GM12891 (cell line): ENCODE measurements around the gene WDR82.

Experiments
- POLR2A ChIP-seq: IDR thresholded peaks from 2 replicates; pipeline ENCODE4 v1.6.1; 2011; ENCODE audit warnings: low read depth, low read length, control low read depth
- POLR2AphosphoS5 ChIP-seq: IDR thresholded peaks from 2 replicates; pipeline ENCODE4 v1.6.1; 2011; ENCODE audit warnings: low read depth, low read length, control low read depth

DNA sequence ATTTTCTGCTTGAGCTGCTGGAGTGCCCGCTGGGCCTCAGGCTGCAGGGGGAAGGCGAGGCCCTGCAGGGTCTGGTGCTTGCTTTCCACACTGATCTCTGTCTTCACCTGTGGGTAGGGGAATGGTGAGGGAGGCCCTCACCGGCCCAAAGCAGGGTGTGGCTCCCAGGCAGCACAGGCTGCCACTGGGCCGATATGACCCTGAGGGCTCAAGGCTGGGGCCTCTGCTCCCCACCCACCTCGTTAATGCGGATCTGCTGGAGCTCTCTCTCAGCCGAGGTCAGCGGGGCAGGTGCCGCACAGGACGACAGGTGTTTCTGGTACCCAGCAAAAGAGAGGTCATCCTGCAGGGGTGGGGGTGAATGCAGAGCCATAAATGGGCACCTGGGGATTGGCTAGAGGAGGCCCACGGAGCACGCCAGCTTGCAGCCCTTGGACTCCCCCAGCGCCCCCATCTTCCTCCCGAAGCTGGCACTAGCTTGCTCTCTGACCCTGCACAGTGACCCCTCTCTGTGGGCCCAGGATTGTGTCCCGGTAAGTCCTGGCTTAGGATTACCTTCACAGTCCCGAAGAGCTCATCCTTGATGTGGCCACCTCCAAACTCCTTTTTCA lies 47.5 kb downstream of the WDR82 start:
- TF ChIP-seq POLR2A (no peak), POLR2AphosphoS5 (no peak)
